HG02759 (cell line): ENCODE data around the gene AFAP1L1.
"Not testable (repeated sequence)": the region's sequence is repeated elsewhere in the genome, so short reads cannot be mapped to it uniquely, and the experiment has no call there.

Source experiments
- ATAC-seq: cut with Tn5 transposase; IDR thresholded peaks from one replicate; pipeline ENCODE4 v1.9.1; 2021; ENCODE audit warnings: mild to moderate bottlenecking, moderate library complexity; ENCODE audit not compliant: unreplicated experiment

Gene AFAP1L1

DNA sequence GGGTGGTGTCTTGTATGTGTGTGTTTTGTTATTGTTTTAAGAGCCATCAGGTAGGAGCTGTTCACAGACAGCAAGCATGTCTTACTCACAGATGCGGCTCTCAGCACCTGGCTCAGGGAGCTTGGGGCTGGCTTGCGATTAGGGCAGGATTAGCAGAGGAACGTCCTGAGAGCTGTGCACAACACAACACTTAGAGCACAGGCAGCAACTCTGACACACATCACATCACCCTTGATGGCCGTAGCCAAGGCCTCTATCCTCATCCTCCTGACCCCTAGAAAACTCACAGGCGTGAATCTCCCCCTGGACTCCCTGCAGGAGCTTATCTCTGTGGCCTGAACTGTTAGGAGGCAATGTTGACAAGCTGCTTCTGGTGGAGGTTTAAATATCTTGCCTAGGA is 114.5 kb downstream of the AFAP1L1 start:
- no peak for ATAC-seq

- no peak for ATAC-seq
These were observed 115.5 kb downstream of the AFAP1L1 start for GRCh38 chr5:149387081-149387631.

- no peak for ATAC-seq
These were observed 116.3 kb downstream of the AFAP1L1 start for GRCh38 chr5:149387982-149388381.

DNA sequence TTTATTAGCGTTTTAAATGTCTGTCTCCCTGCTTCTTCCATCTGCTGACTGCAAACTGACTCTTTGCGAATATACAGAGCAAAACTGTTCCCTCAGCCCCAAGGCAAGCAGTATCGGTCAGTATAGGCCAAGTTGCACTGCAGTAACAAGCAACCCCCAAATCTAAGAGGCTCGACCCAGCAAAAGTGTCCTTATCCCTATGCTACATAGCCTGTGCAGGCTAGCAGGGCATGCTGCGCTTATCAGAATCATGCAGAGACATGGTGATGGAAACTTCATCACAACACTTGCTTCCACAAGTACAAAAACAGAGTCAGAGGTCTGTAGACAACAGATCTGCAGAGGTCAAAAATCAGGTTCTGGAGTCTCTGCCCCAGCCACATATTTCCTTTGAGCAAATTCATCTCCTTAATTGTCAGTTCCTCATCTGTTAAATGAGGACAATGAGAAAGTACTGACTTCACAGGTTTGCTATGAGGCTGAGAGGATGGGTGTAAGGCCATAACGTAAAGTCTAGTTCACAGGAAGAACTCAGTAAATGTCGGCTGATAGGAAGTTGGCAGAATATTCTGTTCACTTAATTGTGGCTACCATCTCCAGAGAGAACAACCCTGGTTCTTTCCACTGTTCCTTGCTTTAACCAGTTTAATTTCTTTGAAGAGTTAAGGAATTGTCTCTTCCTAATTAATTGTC is 117.0 kb downstream of the AFAP1L1 start:
- no peak for ATAC-seq

GRCh38 chr5:149389552-149390495 is 118.2 kb downstream of the AFAP1L1 start:
- ATAC-seq = no peak

- ATAC-seq = not testable (repeated sequence)
These were observed 119.4 kb downstream of the AFAP1L1 start for GRCh38 chr5:149391076-149391475.
